ENCODE measurements around the gene LVRN. TPM values are rescaled to one million over a fixed set of nuclear protein-coding genes. Genes with fewer than 3 reads are reported as not detected.

The LVRN gene
- total and polyA plus RNA-seq, 2 of the 13 experiments (the other 11 are each of a cell fraction or from before 2014, with no cell fraction given): 0.09 to 0.20 TPM

- TF ChIP-seq SOX5 (CRISPR knock-in tag; IDR thresholded peaks at IDR 0.05; ENCODE audit: borderline replicate concordance) (no peak), ZNF530 (CRISPR knock-in tag; IDR thresholded peaks at IDR 0.05; ENCODE audit: low read depth) (no peak), PHF8 (CRISPR knock-in tag; IDR thresholded peaks at IDR 0.05) (no peak), RFXANK (CRISPR knock-in tag; IDR thresholded peaks at IDR 0.05) (no peak)
Measured at GRCh38 chr5:115939059-115939458, 23.2 kb upstream of the LVRN start (continued).

- POLR2A ChIA-PET: no interaction called here
- CTCF ChIA-PET (ENCODE audit: low intra/inter-chr PET ratio, low total read pairs): no interaction called here
- Histone ChIP-seq H3K4me1 (ENCODE audit: insufficient read depth, low read length) (no peaks in the 10 kb centered on the region), H3K4me3 (replicated peaks in 1 of 3; ENCODE audit: insufficient read depth in 1 of 3, low read depth in 2 of 3, low read length in 3 of 3) (no peak overlapping the region), H3K79me2 (ENCODE audit: insufficient read depth, low read length) (no peaks in the 10 kb centered on the region), H2AFZ (ENCODE audit: low read length) (no peak overlapping the region), H3K36me3 (replicated peaks in 1 of 2; ENCODE audit: control insufficient read depth in 1 of 2, insufficient read depth in 2 of 2, low read length in 2 of 2) (no peaks in the 10 kb centered on the region), H3K27me3 (ENCODE audit: control insufficient read depth in 1 of 2, insufficient read depth in 2 of 2, low read length in 2 of 2) (no peaks in the 10 kb centered on the region; a peak in 1 of 5 replicates), H3K4me2 (ENCODE audit: low read depth, low read length) (no peak overlapping the region), H3K9ac (ENCODE audit: insufficient read depth, low read depth, low read length) (no peak overlapping the region), H3K9me3 (ENCODE audit: low read length) (no peaks in the 10 kb centered on the region), H4K20me1 (ENCODE audit: insufficient read depth, low read length) (no peaks in the 10 kb centered on the region), H3K27ac (ENCODE audit: extremely low read length, insufficient read depth, low read length) (no peak overlapping the region)
- ATAC-seq: no peak
- intact Hi-C loops (cut with micrococcal nuclease; ENCODE audit: unreplicated experiment): no loop called here
- 26% methylated on average over 4 of the region's 4 CpGs for WGBS (ENCODE audit: low lambda C conversion rate)
- FAIRE-seq: no peak
- no TSS peak for BruUV-seq (replicated peaks)
- DNase-seq (ENCODE audit: low spot score): no peak
- in situ Hi-C loops (cut with HindIII; ENCODE audit: extremely low pct_ligation_motif_present, low pct_unique_long_range_greater_than_20kb): no loop called here
- no peak for TF ChIP-seq PAX8 (CRISPR knock-in tag; IDR thresholded peaks at IDR 0.05; ENCODE audit: borderline replicate concordance)
- no peak for TF ChIP-seq GMEB2 (CRISPR knock-in tag; IDR thresholded peaks at IDR 0.05; ENCODE audit: low read depth)
- no peak for TF ChIP-seq PRDM15 (CRISPR knock-in tag; IDR thresholded peaks at IDR 0.05)
- TF ChIP-seq RNF219 (CRISPR knock-in tag; IDR thresholded peaks at IDR 0.05): no peak
- TF ChIP-seq PPARG (CRISPR knock-in tag; conservative IDR thresholded peaks at IDR 0.05): no peak
- no peak for TF ChIP-seq DMTF1 (CRISPR knock-in tag; IDR thresholded peaks at IDR 0.05)
Measured at GRCh38 chr5:115940080-115940810, 22.0 kb upstream of the LVRN start.
